HG03039 (cell line): ENCODE data around the gene HIRA.

ENCODE experiments used
- ATAC-seq: cut with Tn5 transposase; IDR thresholded peaks from one replicate; pipeline ENCODE4 v1.9.1; 2021; ENCODE audit warnings: mild to moderate bottlenecking, moderate library complexity; ENCODE audit not compliant: unreplicated experiment

Gene HIRA

DNA sequence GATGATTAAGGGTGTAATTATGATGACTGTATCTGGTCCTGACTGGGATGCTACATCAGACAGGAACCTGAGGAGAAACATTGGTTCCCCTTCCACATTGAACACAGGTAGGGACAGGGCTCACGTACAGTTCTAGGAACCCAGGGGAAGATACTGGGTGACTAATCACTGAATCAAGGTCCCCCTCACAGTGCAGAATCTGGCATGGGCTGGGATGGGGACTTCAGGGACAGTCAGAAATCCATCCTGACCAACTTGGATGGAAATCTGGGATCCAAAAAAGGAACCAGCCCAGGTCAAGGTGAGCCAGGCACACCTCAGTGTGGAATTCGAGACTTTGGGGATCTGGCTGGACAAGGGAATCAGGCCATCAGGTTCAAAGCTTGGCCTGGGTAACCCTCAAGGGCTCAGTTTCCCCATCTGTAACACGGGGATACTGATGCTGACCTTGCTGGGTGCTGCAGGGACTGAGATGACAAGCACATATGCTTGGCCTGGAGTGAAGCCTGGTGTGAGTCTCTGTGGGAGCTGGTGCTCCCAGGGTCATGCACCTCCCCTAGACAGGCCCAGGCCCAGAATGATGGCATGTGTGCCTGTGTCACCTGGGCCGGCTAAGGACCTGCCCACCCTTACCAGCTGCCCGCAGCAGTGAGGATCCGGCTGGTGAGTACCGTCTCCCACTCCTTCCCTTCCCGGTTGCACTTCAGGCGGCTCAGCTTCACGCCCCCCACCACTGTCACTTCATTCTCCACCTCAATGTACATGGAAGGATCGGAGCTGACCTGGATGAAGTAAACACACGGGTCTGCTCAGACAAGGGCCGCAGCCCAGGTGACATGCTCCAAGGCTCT, 72.6 kb downstream of the HIRA start:
- no peak for ATAC-seq

DNA sequence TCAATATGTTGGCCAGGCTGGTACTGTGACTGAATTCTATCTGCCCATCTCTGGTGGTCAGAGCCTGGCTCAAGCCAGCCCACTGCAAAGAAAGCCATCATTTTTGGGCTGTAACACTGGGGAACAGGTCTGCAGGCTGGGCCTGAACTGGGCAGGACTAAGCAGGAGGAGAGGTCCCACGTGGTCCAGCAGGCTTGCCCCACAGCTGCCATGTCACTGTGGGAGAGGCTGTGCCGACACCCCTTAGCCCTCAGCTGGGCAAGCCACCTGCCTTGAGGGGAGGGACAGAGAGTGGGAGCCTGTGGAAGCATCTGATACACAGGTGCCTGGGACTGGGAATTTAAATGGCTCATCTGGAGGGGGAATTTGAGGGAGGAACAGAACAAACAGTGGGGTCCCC, 73.3 kb downstream of the HIRA start:
- ATAC-seq: no peak

DNA sequence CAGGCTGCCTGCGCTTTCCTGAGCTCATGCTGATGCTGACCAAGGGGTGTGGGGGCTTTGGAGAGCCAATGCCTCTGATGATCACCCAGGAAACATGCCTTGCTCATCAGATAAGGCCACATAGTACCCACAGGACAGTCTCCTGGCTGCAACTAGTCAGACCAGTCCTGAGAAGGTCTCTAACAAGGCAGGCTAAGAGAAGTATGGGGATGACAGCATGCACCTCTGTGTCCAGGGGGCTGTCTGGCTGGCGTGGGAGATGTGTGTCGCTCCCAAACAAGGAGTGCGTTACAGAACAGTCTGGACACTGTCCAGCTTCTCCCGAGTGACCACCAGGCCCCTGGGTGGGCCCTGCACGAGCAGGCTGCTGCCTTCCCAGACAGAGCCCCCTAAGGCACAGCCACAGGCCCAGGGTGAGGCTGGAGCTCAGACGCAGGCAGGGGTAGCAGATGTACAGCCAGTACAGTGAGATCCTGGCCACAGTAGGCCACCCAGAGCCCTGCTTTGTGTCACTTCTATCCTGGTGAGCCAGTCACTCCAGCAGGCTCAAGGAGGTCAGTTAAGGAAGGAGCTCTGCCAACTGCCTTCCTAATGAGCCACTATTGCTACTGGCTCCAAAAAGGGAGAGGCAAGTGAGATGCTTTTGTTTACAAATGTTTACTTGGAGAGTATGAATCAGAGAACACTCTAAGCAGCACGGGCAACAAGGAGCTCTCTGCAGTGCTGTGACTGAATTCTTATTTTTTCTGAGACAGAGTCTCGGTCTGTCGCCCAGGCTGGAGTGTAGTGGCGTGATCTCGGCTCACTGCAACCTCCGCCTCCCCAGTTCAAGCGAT, 74.0 kb downstream of the HIRA start:
- ATAC-seq: no peak

DNA sequence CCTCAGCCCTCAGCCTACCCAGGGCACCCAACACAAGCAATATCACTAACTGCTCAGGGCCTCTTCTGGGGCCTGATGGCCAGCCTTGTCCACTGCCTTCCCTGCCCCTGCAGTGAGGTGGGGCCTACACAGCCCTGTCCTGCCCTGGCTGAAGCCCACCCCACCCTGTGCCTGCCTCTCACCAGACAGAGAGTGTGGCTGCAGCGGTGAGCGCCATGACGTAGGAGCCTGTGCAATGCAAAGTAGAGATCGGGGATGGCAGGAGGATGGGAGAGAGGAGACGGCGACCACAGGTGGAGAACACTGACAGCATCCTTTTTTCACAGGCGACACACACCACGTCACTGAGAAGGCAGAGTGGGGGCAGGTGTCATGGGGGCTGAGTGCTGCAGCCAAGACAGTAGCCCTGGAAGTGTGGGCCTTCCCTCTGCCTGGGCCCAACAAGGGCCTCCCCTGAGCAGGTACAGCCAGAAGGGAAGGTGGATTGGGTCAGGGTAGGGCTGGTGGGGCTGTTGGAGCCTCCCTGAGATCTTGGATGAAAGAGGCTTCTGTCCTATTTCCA, 74.7 kb downstream of the HIRA start:
- no peak for ATAC-seq

DNA sequence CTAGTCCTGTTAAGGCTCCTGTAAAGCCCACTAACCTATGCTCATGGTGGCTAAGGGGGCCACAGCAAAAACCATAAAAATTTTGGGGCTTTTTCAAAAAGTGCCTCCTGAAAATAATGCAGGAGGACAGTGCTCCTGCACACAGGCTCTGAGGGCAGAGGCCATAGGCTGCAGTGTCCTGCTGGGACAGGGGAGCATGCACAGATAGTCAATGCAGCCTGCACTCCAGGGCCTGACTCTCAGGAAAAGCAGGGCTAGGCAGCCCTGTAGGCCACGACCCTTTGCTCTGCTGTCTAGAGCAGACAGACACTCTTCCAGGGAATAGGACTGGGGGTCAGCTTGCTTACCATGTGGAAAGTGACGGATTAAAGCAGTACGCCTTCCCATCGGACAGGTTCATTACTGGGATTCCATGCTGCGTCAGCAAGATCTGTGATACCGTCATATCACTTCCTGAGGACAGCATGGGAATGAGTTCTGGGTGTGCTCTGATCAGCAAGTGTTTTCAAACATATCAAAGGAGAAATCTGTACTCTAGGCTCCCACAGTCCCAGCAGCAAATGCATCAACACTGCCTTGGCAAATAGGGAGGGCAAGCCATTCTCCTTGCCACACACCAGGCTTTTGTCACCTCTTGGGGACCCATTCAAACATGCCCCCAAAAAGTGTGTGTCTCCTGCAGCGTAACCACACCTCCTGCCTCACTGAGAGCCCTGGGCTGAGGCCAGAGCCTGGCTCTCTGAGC, 75.9 kb downstream of the HIRA start:
- no peak for ATAC-seq

DNA sequence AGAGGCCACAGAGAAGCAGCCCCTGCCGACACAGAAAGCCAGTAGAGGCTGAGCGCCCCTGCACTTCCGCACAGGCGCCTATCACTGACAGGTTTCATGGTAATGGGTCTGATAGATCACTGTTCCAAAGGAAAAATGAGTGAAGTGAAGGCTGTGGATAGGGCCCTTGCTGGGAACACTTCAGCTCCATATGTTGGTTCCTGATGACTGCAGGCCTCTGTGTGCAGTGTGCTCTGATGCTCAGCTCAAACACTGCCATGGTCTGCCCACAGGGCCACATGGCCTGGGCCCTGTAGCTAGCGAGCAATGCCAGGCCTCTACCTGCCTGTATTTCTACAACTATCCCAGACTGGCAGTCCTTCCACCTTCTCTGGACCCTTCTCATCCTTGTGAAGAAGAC, 77.3 kb downstream of the HIRA start:
- no peak for ATAC-seq

DNA sequence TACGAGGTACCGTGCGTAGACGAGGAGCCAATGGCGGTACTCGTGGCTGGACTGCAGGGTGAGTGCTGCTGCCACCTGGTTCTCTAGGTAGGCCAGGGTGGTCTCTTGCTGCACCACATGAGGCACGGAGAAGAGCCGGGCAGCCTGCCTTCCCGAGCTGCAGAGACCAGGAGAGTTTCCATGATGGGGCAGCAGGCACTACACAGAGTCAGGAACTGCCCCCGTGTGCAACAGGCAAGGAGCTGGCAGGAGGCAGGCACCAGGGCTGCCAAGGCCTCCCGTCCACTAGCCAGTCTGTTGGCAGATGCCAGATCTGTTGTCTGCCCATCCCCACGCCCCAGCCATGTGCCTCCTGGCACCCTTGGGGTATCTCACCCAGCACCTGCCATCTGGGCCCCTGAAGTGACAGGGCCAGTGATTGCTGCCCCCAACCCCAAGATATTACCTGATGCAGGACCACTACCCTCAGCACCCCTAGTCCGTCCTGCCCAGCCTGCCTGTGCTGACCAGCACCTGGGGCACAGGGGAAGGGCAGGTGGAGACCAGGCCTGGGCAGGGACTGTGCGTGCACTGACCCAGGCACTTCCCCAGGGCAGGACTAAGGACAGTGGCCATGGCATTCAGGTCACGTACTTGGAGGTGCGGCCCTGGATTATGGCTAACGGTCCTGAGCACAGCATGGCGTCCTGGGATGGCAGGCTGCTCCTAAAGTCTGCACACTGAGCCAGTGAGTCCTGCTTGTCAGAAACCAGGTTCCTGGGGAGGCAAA, 78.0 kb downstream of the HIRA start:
- ATAC-seq: no peak

DNA sequence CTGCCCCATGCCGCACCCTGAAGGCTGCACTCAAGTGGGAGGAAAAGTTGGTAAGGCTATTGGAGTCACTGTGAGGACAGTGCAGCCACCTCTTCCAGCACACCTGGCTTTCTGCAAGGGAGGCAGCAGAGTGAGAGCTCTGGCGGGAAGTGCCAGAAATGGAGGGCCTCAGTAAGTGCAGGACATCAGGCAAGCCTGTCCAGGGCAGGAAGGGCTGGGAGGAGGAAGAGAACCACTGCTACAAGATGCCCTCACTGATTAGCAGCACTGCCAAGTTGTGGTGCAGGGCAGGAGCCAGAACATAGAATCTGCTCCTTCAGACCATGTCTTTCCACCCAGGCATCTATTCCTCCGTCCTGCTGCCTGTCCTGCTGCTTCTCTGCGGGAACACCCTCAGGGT, 78.8 kb downstream of the HIRA start:
- no peak for ATAC-seq

DNA sequence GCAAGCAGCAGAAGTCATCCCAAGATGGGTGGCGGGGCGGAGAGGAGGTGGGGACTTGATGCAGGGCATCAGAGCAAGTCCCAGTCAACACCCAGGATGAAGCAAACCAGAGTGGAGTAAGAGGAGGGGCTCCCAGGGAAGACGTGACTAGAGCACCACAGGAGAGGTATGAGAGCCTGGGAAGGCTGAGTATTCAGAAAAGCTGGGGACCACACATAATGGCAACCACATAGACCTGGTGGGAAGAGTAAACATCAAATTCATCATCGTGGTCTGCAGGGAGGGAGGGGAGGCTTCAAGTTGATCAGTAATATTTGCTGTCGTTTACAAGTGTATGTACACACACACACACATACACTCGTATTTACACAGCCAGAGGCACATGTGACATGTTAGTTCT, 79.3 kb downstream of the HIRA start:
- no peak for ATAC-seq

DNA sequence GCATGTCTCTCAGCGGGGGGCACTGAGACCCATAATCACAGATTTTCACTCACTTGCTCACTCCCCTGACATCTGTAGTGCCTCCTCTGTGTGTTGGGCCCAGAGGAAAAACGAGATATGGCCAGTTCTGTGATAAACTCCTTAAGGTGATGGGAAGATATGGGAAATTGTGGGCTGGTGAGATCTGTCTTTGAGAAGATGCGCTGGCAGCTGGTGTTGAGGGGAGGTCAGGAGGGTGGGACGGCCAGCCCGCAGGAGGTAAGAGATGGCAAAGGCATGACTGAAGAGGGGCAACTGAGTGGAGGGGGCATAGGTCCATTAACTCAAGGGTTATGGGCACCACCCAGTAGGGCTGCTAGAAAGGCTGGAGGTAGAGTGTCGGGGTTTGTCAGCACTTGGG, 79.9 kb downstream of the HIRA start:
- no peak for ATAC-seq

DNA sequence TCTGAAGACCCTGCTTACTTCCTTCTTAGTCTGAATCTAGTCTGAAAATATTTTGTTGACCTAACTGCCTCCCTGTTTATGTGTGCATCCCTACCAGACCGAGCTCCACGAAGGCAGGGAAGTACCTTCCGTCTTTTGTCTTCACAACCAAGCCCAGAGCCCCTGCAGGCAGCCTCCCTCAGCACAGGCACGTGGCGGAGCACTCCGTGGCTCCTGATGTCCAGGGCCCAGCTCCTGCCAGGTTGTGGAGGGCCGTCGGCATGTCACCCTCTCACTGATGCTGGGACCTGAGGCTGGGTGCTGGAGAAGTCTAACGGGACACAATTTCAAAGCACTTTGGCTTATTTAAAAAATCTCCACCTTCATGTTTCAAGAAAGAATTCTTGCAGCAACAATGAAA, 80.6 kb downstream of the HIRA start:
- ATAC-seq: no peak

DNA sequence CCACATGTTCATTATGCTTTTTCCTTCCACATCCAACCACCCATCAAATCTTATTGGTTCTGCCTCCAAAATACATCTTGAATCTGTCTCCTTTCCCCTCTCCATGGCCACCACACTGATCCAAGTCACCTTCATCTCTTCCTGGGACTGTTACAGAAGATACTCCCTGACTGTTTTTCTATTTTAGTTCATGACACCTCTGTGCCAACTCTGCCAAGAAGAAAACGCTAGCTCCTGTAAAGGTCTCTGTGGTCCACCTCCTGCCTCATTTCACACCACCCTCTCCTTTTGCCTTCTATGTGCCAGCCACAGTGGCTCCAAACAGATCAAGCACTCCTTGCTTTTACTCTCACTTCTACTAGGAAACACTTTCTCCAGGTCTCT, 81.1 kb downstream of the HIRA start:
- ATAC-seq: no peak

DNA sequence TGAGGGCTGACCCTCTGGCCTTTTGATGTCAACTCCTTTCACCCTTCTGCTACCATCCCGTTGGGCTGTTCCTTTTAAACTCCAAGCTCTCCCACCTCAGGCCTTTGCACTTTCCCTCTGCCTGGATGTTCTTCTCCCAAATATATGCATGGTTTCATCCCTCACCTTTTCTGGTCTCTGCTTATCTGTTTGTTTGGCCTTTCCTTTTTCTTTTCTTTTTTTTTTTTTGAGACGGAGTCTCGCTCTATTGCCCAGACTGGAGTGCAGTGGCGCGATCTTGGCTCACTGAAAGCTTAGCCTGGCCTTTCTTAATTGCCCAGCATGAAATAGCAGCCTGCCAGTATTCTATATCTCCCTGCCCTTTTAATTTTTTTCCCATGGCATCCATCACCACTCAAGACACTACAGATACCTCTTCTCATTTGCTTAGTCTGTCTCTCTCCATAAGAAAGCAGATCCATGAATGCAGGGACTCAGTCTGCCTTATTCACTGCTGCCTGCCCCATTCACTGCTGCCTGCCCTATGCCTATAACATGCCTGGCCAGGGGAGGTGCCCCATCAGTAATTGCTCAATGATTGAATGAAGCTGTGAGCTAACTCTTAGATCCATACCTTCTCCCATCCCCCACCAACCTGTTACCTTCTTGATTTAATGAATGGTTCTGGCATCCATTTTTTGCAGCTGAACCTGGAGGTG, 81.6 kb downstream of the HIRA start:
- no peak for ATAC-seq

DNA sequence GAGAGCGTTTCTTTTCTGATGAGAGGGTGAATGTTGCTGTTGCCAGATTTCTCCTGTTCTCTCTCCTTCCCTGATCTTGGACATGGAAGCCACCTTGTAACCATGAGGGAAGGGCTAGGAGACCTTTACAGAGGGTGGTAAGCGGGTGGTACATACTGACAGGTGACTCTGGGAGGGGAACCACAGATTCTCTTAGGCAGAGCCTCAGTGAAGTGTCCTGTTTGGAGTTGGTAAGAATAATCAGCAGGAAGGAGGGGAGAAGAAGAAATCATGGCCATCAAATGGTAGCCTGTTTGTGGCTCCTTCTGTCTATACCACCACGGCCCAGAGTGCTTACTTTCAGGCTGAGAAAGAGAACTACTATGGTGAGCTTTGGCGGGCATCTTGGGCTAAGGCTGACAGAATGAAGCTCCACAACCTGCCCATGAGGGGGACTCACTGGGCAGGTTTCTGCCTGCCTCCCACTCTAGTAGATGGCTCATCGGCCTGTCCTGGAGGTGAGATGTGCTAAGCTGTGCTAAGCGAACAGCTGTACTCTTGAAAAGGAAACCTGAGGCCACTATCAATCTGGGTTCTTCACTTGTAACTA, 84.8 kb downstream of the HIRA start:
- ATAC-seq: no peak

DNA sequence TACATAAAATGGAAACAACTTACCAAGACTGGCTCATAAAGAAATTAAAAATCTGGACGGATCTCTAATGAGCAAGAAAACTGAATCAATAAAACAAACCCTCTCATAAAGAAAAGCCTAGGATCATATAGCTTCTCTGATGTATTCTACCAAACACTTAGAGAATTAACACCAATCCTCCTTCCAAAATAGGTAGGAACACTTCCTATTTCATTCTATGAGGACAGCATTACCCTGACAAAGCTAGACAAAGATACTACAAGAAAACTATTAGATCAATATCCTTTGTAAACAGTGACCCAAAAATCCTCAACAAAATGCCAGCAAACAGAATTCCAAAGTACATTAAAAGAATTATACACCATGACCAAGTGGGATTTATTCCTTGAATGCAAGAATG, 87.1 kb downstream of the HIRA start:
- ATAC-seq: no peak

DNA sequence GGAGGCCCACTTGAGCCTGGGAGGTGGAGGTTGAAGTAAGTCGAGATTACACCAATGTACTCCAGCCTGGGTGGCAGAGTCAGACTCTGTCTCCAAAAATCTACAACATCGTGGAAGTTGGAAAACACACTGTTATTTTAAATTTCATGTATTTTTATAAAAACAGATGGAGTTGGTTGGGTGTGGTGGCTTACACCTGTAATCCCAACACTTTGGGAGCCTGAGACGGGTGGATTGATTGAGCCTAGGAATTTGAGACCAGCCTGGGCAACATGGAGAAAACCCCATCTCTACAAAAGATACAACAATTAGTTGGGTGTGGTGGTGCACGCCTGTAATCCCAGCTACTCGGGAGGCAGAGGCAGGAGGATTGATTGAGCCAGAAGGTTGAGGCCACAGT, 88.1 kb downstream of the HIRA start:
- ATAC-seq: no peak

DNA sequence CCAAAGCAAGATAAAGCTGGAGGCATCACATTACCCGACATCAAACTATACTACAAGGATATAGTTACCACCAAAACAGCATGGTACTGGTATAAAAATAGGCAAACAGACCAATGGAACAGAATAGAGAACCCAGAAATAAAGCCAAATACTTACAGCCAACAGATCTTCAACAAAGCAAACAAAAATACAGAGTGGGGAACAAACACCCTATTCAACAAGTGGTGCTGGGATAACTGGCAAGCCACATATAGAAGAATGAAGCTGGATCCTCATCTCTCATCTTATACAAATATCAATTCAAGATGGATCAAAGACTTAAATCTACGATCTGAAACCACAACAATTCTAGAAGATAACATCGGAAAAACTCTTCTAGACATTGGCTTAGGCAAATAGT, 90.0 kb downstream of the HIRA start:
- no peak for ATAC-seq

DNA sequence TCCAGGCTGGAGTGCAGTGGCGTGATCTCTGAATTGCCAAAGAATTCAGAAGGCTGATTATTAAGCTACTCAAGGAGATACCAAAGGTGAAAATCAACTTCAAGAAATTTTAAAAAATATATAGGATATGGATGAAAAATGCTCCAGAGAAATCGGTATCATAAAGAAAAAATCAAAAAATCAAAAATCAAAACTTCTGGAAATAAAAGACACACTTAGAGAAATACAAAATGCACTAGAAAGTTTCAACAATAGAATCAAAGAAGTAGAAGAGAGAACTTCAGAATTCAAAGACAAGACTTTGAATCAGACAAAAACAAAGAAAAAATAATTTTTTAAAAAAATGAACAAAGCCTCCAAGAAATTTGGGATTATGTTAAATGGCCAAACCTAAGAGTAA, 94.4 kb downstream of the HIRA start:
- ATAC-seq: no peak
